ENCODE results near the gene HIBADH. TPM values are rescaled to one million over a fixed set of nuclear protein-coding genes. Genes with fewer than 3 reads are reported as not detected.
"Not testable (repeated sequence)": the region's sequence is repeated elsewhere in the genome, so short reads cannot be mapped to it uniquely, and the experiment has no call there.

The HIBADH gene
- total and polyA plus RNA-seq, 10 donors: 12.4 to 38.6 (median 22.6) TPM

- peaks cover 0 to 4% (median 0%) of the 10 kb centered on the region in 8 donors for H3K9me3 ChIP-seq
- intact Hi-C loops (cut with DNase I; ENCODE audit: low total_unique reads): no loop called here
- no peak for DNase-seq
- peaks cover 0 to 28% (median 0%) of the 10 kb centered on the region in 6 donors for H3K36me3 ChIP-seq
- TF ChIP-seq POLR2AphosphoS5 (IDR thresholded peaks at IDR 0.05): no peak
- no peak for TF ChIP-seq POLR2A (IDR thresholded peaks at IDR 0.05)
- TF ChIP-seq CTCF (IDR thresholded peaks at IDR 0.05 in 8 of 11, conservative IDR thresholded peaks at IDR 0.05 in 3 of 11): no peak
- H3K4me1 ChIP-seq: peaks cover 0 to 15% (median 5%) of the 10 kb centered on the region in 6 donors
- no peaks in the 10 kb centered on the region for H3K27me3 ChIP-seq (replicated peaks in 1 of 7)
- no peak overlapping the region for H3K27ac ChIP-seq
- H3K4me3 ChIP-seq: no peak overlapping the region
- 91 to 93% (median 93%) methylated on average over 2 of the region's 2 CpGs for WGBS, 5 donors
Observed at GRCh38 chr7:27642271-27642670, 20.4 kb downstream of the HIBADH start.

- Histone ChIP-seq H3K9me3 (peaks cover 0 to 4% (median 0%) of the 10 kb centered on the region in 8 donors), H3K4me1 (peaks cover 0 to 15% (median 5%) of the 10 kb centered on the region in 6 donors), H3K27me3 (replicated peaks in 1 of 7) (no peaks in the 10 kb centered on the region), H3K27ac (no peak overlapping the region), H3K36me3 (peaks cover 0 to 22% (median 0%) of the 10 kb centered on the region in 6 donors), H3K4me3 (no peak overlapping the region)
- TF ChIP-seq CTCF (IDR thresholded peaks at IDR 0.05 in 8 of 11, conservative IDR thresholded peaks at IDR 0.05 in 3 of 11): no peak
- TF ChIP-seq POLR2AphosphoS5 (IDR thresholded peaks at IDR 0.05): no peak
- no peak for TF ChIP-seq POLR2A (IDR thresholded peaks at IDR 0.05)
- 58 to 83% (median 68%) methylated on average over 4 of the region's 4 CpGs for WGBS, 5 donors
- intact Hi-C loops (cut with DNase I; ENCODE audit: low total_unique reads): no loop called here
- DNase-seq: no peak
Observed at GRCh38 chr7:27641581-27642230, 21.0 kb downstream of the HIBADH start.

- Histone ChIP-seq H3K9me3 (peaks cover 0 to 4% (median 0%) of the 10 kb centered on the region in 8 donors), H3K27ac (no peak overlapping the region), H3K4me1 (peaks cover 0 to 15% (median 5%) of the 10 kb centered on the region in 6 donors), H3K4me3 (no peak overlapping the region), H3K27me3 (replicated peaks in 1 of 7) (no peaks in the 10 kb centered on the region), H3K36me3 (peaks cover 0 to 22% (median 0%) of the 10 kb centered on the region in 6 donors)
- TF ChIP-seq CTCF (IDR thresholded peaks at IDR 0.05 in 8 of 11, conservative IDR thresholded peaks at IDR 0.05 in 3 of 11) (no peak), POLR2AphosphoS5 (IDR thresholded peaks at IDR 0.05) (no peak), POLR2A (IDR thresholded peaks at IDR 0.05) (no peak)
- 49 to 59% (median 54%) methylated on average over 5 of the region's 5 CpGs for WGBS, 5 donors
- no peak for DNase-seq
- intact Hi-C loops (cut with DNase I; ENCODE audit: low total_unique reads): no loop called here
Observed at GRCh38 chr7:27640884-27641574, 21.7 kb downstream of the HIBADH start.

- no peak overlapping the region for H3K27ac ChIP-seq
- intact Hi-C loops (cut with DNase I; ENCODE audit: low total_unique reads): no loop called here
- TF ChIP-seq POLR2AphosphoS5 (IDR thresholded peaks at IDR 0.05) (no peak), POLR2A (IDR thresholded peaks at IDR 0.05) (no peak), CTCF (IDR thresholded peaks at IDR 0.05 in 8 of 11, conservative IDR thresholded peaks at IDR 0.05 in 3 of 11) (no peak)
- no peak for DNase-seq
- H3K27me3 ChIP-seq (replicated peaks in 1 of 7): no peaks in the 10 kb centered on the region
- 95 to 99% (median 97%) methylated on average over 6 of the region's 6 CpGs for WGBS, 5 donors
- no peak overlapping the region for H3K4me3 ChIP-seq
- peaks cover 0 to 4% (median 0%) of the 10 kb centered on the region in 8 donors for H3K9me3 ChIP-seq
- H3K36me3 ChIP-seq: peaks cover 0 to 31% (median 0%) of the 10 kb centered on the region in 6 donors
- peaks cover 0 to 15% (median 5%) of the 10 kb centered on the region in 6 donors for H3K4me1 ChIP-seq
Observed at GRCh38 chr7:27639851-27640250, 22.8 kb downstream of the HIBADH start.

GRCh38 chr7:27639048-27639447 is 23.6 kb downstream of the HIBADH start:
- intact Hi-C loops (cut with DNase I; ENCODE audit: low total_unique reads); H3K27ac ChIP-seq; H3K9me3 ChIP-seq; H3K4me3 ChIP-seq; H3K27me3 ChIP-seq (replicated peaks in 1 of 7); DNase-seq: not testable (repeated sequence)
- Histone ChIP-seq H3K4me1 (peaks cover 0 to 15% (median 5%) of the 10 kb centered on the region in 6 donors), H3K36me3 (peaks cover 0 to 37% (median 0%) of the 10 kb centered on the region in 6 donors)
- WGBS, 5 donors: 88 to 100% (median 93%) methylated on average over 1 of the region's 1 CpG
